Astrocyte of the cerebellum (primary cell): ENCODE measurements around the gene TMEM95.

ENCODE experiments used
- DNase-seq: peaks from one replicate; pipeline ENCODE4 v3.0.0-alpha.2; 2011; ENCODE audit warnings: low read depth
- H3K4me3 ChIP-seq: 2 replicates; pipeline ENCODE4 v1.5.1; 2011; ENCODE audit warnings: mild to moderate bottlenecking, low read depth, low read length, moderate library complexity
- CTCF ChIP-seq: IDR thresholded peaks from 2 replicates; pipeline ENCODE4 v1.5.1; 2012; ENCODE audit warnings: low read length, low read depth, moderate library complexity, mild to moderate bottlenecking; ENCODE audit errors: missing control alignments
- in situ Hi-C: cut with HindIII; loops from 2 replicates; pipeline ENCODE4 v1.10.0; 2017; ENCODE audit warnings: low sequenced_read_pairs

The TMEM95 gene

GRCh38 chr17:7312432-7313087 is 42.4 kb upstream of the TMEM95 start:
- no peak overlapping the region for H3K4me3 ChIP-seq
- no peak for TF ChIP-seq CTCF
- in situ Hi-C loops: no loop called here
- no peak for DNase-seq

DNA sequence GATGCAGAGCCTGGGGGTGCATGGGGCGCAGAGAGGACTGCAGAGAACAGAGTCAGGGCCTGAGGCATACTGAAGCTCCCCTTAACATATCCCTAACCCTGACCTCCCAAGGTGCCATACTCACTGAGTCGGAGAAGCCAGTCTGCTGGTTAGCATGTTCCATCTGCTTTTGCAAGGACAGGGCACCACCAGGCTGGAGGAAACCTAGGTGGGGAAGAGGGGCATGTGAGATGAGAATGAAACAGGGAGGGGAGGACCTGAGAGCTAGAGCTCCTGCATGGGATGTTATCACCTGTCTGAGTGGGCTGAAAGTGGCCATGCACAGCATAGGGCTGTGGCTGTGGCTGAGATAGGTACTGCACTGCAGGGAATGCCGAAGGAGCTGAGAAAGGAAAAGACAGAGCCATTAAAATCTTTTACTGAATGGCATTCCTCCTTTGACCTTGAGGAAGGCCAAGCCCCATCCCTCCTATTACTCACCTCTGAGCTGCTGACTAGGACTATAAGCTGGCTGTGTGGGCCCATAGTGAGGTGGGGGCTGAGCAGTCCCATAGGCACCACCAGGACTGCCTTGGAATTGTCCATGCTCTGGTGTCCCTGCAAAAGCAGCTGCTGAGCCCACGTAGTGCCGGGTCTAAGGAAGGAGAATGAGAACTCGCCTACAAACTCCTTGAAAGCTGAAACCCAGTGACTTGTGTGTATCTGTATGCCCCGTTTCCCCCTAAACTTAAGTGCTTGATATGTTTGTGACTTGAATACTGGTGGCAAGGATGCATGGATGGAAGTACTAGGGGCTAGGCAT is 41.7 kb upstream of the TMEM95 start:
- in situ Hi-C loops: no loop called here
- no peak for DNase-seq
- TF ChIP-seq CTCF: peak; percentile 9
- no peak overlapping the region for H3K4me3 ChIP-seq

- no peak for DNase-seq
- in situ Hi-C loops: no loop called here
- H3K4me3 ChIP-seq: peak overlapping the region; percentile 87
- no peak for TF ChIP-seq CTCF
Observed at GRCh38 chr17:7313890-7314718, 40.9 kb upstream of the TMEM95 start.

GRCh38 chr17:7314719-7315569 is 40.0 kb upstream of the TMEM95 start, which contains the start of gene GPS2:
TSS of gene GPS2 (minus strand) at chr17:7315360. CDS start at chr17:7315052, 308 bp downstream.
- TF ChIP-seq CTCF: no peak
- peak within 1 kb of the TSS; percentile 87 for H3K4me3 ChIP-seq
- in situ Hi-C loops: no loop called here
- no peak for DNase-seq

GRCh38 chr17:7315570-7316235 is 39.3 kb upstream of the TMEM95 start:
- no peak for TF ChIP-seq CTCF
- peak overlapping the region; percentile 87 for H3K4me3 ChIP-seq
- in situ Hi-C loops: no loop called here
- no peak for DNase-seq
